Cardiac muscle cell (in vitro differentiated cells and primary cell): ENCODE measurements around the gene CFAP61. TPM values are rescaled to one million over a fixed set of nuclear protein-coding genes. Genes with fewer than 3 reads are reported as not detected.
A peak's percentile ranks its signal among the peaks of the same experiment; 100 is the strongest.

Experiments used
- DNase-seq, 2 donors: peaks; one replicate each; pipeline versions ENCODE4 v3.0.0 to v3.0.0-alpha.2; 2010 to 2017; ENCODE audit warnings: low read depth in 1 of 2, low spot score in 1 of 2
- H3K27ac ChIP-seq: fragments of 200-600 bp; sonication (generic); 2 replicates; pipeline ENCODE4 v1.5.1; 2016
- H3K27me3 ChIP-seq: fragments of 200-600 bp; sonication (generic); 2 replicates; pipeline ENCODE4 v1.6.0; 2016; ENCODE audit warnings: control low read depth
- H3K36me3 ChIP-seq: fragments of 200-600 bp; sonication (generic); 2 replicates; pipeline ENCODE4 v1.5.1; 2016; ENCODE audit warnings: control low read depth
- H3K4me1 ChIP-seq: fragments of 200-600 bp; sonication (generic); 2 replicates; pipeline ENCODE4 v1.8.1; 2017; ENCODE audit warnings: low read depth, mild to moderate bottlenecking, mixed run types
- H3K4me3 ChIP-seq: fragments of 200-600 bp; sonication (generic); 2 replicates; pipeline ENCODE4 v1.5.1; 2016; ENCODE audit warnings: mild to moderate bottlenecking
- H3K9me3 ChIP-seq: fragments of 200-600 bp; sonication (generic); 2 replicates; pipeline ENCODE4 v1.5.1; 2017; ENCODE audit warnings: low read depth, mild to moderate bottlenecking, control low read depth
- CTCF ChIP-seq: IDR thresholded peaks from 2 replicates; pipeline ENCODE4 v1.5.1; 2012; ENCODE audit warnings: low read depth, mild to moderate bottlenecking, low read length
- polyA plus RNA-seq: library from polyadenylated mRNA; unstranded; fragments of >200 nt; fragmentation: Nextera tagmentation; extraction: Ambion mirVana; gene quantifications from 2 replicates; pipeline ENCODE4 v1.2.1, GENCODE V29; 2016
- total RNA-seq: library from RNA; depleted of rRNA; stranded (reverse); fragments of >200 nt; gene quantifications from 2 replicates; pipeline ENCODE4 v1.2.3, GENCODE V29; 2016

The CFAP61 gene
- total and polyA plus RNA-seq, 2 experiments from 2014 or later: 0.44 TPM; not detected in 1

GRCh38 chr20:20024942-20025341 lies 27.4 kb upstream of the CFAP61 start:
- Histone ChIP-seq H3K4me1 (no peaks in the 10 kb centered on the region), H3K4me3 (no peak overlapping the region), H3K36me3 (peaks cover 35% of the 10 kb centered on the region), H3K9me3 (no peaks in the 10 kb centered on the region), H3K27ac (no peak overlapping the region), H3K27me3 (no peaks in the 10 kb centered on the region)
- TF ChIP-seq CTCF: no peak
- DNase-seq: no peak

- H3K36me3 ChIP-seq: peaks cover 52% of the 10 kb centered on the region
- H3K4me3 ChIP-seq: no peak overlapping the region
- H3K4me1 ChIP-seq: no peaks in the 10 kb centered on the region
- TF ChIP-seq CTCF: no peak
- no peaks in the 10 kb centered on the region for H3K9me3 ChIP-seq
- no peak overlapping the region for H3K27ac ChIP-seq
- no peaks in the 10 kb centered on the region for H3K27me3 ChIP-seq
- DNase-seq: no peak
These were observed 25.0 kb upstream of the CFAP61 start for GRCh38 chr20:20027284-20027683.

GRCh38 chr20:20031790-20032189 lies 20.5 kb upstream of the CFAP61 start:
- H3K27ac ChIP-seq: no peak overlapping the region
- no peak overlapping the region for H3K4me3 ChIP-seq
- no peak for DNase-seq
- no peaks in the 10 kb centered on the region for H3K27me3 ChIP-seq
- H3K4me1 ChIP-seq: no peaks in the 10 kb centered on the region
- no peak for TF ChIP-seq CTCF
- no peaks in the 10 kb centered on the region for H3K9me3 ChIP-seq
- peaks cover 88% of the 10 kb centered on the region for H3K36me3 ChIP-seq

GRCh38 chr20:20034486-20034885 lies 17.8 kb upstream of the CFAP61 start:
- Histone ChIP-seq H3K27ac (peak overlapping the region; percentile 49), H3K9me3 (no peaks in the 10 kb centered on the region), H3K27me3 (no peaks in the 10 kb centered on the region), H3K4me3 (no peak overlapping the region), H3K36me3 (peaks cover 83% of the 10 kb centered on the region), H3K4me1 (no peaks in the 10 kb centered on the region)
- TF ChIP-seq CTCF: no peak
- no peak for DNase-seq

GRCh38 chr20:20036756-20037155 lies 15.6 kb upstream of the CFAP61 start:
- Histone ChIP-seq H3K36me3 (peaks cover 83% of the 10 kb centered on the region), H3K27ac (peak overlapping the region; percentile 32)

More at GRCh38 chr20:20036756-20037155, 15.6 kb upstream of the CFAP61 start:
- Histone ChIP-seq H3K4me1 (no peaks in the 10 kb centered on the region), H3K27me3 (no peaks in the 10 kb centered on the region), H3K9me3 (no peaks in the 10 kb centered on the region), H3K4me3 (no peak overlapping the region)
- no peak for DNase-seq
- TF ChIP-seq CTCF: no peak
